ENCODE measurements around the gene SPDYE16. TPM values are rescaled to one million over a fixed set of nuclear protein-coding genes. Genes with fewer than 3 reads are reported as not detected.
"Not testable (repeated sequence)": the region's sequence is repeated elsewhere in the genome, so short reads cannot be mapped to it uniquely, and the experiment has no call there.

The SPDYE16 gene
- total RNA-seq, 1 donor from 2014 or later: 0.72 TPM

DNA sequence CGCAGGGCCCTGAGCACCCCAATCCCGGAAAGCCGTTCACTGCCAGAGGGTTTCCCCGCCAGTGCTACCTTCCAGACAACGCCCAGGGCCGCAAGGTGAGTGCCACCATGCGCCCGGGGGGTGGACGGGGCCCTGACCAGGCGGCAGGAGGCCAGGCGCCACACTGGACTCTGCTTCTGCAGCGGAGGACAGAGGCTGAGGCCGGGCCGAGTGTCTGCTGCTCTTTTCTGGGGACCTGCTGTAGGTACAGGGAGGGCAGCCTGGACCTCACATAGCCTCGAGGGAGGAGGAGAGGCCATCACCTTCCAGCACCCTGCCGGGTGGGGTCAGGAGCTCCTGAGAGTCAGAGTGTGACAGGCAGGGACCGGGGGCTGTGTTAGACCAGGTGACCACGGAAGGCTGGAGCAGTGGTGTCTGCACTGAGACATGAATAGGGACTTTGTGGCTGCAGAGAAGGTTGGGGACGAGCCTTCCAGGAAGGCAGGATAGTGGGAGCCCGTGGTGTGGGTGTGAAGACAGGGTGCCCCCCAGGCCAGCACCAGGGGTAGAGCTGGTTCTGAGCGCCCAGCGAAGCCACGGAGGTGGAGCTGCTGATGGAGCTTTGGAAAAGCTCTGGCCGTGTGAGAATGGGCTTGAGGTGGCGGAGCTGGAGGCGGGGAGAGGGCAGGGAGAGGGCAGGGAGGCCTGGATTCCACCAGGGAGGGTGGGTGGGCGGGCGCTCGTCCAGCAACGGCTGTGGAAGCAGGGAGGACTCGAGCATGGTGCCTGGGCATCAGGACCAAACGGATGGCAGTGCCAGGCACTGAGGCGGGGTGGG lies 38.5 kb downstream of the SPDYE16 start:
- not testable (repeated sequence) for DNase-seq

DNA sequence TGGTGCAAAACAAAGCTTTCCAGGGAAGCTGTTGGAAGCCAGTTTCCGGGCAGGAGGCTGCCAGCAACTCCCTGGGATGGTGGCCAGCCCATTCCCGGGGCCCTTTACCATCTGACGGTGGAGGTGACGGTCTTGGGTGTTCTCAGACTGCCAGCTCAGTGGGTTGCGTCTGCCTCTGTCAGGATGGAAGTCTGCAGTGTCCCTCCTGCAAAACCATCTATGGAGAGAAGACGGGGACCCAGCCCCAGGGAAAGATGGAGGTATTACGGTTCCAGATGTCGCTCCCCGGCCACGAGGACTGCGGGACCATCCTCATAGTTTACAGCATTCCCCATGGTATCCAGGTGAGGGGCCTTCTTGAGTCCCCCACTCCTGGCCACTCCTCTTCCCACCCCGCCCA lies 39.9 kb downstream of the SPDYE16 start:
- DNase-seq: not testable (repeated sequence)

GRCh38 chr7:76502836-76503235 lies 40.3 kb downstream of the SPDYE16 start:
- not testable (repeated sequence) for DNase-seq

DNA sequence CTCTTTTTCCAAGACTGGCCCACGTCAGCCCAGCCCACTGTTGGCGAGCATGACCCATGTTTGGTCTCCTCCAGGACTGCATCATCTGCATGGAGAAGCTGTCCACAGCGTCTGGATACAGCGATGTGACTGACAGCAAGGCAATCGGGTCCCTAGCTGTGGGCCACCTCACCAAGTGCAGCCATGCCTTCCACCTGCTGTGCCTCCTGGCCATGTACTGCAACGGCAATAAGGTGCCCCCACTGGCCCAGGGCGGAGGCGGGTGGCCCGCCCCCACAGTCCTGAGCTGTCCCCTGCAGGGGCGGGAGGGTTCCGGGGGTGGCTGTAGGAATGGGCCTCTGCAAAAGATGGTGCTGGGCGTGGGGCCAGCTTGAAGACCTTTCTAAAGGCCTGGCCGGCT lies 40.9 kb downstream of the SPDYE16 start:
- DNase-seq: not testable (repeated sequence)

- not testable (repeated sequence) for DNase-seq
These were observed 43.2 kb downstream of the SPDYE16 start for GRCh38 chr7:76499924-76500241.

GRCh38 chr7:76499201-76499923 lies 43.7 kb downstream of the SPDYE16 start:
- not testable (repeated sequence) for DNase-seq

- DNase-seq: not testable (repeated sequence)
These were observed 44.4 kb downstream of the SPDYE16 start for GRCh38 chr7:76498583-76499200.

- DNase-seq: not testable (repeated sequence)
These were observed 45.0 kb downstream of the SPDYE16 start for GRCh38 chr7:76497918-76498582.

GRCh38 chr7:76495717-76496116 lies 47.4 kb downstream of the SPDYE16 start:
- not testable (repeated sequence) for DNase-seq

DNA sequence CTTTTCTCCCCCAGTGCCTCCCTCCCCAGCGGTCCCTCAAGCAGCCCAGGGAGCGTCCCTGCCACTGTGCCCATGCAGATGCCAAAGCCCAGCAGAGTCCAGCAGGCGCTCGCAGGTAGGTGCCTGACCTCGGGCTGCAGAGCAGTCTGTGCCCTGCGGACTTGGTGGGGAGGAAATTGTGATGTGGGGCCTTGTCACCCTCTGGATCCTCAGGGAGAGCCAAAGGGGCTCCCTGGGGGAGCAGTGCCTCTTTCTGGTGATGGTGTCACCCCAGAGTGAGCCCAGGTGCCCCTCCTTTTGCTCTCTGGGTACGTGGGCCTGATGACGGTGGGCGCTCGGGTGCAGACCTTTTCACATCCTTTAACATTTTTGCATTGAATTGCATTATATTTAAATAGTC lies 51.0 kb downstream of the SPDYE16 start:
- not testable (repeated sequence) for DNase-seq

DNA sequence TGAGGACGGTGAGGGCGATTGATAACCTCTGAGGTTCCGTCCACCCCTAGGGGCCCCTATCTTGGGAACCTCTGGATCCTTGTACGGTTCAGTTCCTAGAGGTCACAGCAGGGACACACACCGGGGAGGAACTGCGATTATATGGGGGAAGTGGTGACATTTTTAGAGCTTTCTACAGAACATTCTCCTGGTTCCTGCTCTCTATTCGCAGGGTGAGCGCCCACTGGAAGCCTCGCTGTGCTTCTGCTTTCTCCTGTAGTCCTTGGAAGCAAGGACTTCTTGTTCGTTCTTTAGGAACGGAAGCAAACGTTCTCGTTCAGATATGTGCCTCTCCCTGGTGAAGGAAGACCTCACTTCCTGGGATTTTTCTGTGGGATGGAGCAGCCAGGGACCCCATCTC lies 55.1 kb downstream of the SPDYE16 start:
- not testable (repeated sequence) for DNase-seq

GRCh38 chr7:76486618-76487017 lies 56.5 kb downstream of the SPDYE16 start:
- not testable (repeated sequence) for DNase-seq

GRCh38 chr7:76485822-76486610 lies 57.1 kb downstream of the SPDYE16 start:
- not testable (repeated sequence) for DNase-seq

DNA sequence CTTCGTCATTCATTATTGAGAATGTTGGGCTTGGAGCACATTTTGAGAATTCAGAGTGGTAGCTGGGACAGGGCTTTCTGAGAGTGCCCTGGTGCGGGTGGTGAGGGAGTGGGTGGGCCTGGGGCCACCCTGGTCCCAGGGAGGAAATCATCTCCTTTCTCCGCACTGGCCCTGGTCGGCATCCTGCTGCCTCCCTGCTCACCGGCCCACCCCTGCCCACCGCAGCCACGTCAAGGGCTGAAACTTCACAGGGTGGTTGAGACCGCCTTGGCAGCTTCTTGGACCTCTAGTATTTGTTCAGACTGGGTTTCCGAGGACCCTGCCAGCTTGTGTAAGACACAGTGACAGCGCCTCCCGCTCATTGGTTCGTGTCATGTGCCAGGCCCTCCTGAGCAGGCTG lies 58.6 kb downstream of the SPDYE16 start:
- DNase-seq: not testable (repeated sequence)

DNA sequence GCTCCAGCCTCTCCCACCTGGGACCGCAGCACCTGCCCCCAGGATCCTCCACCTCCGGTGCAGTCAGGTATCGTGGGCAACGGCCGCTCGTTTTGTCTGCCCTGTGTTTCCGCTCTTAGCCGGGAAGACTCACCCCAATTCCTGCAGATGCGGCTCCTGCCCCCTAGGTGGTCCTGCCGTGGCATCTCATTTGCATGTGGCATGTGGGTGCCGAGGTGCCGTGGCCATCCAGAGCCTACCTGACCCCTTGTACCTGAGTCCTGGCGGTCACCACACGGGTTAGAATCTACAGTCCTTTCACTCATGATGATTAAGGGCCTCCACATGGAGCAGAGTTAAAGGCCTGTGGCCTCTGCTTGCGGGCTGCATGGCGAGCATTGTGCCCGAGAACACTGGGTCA lies 60.0 kb downstream of the SPDYE16 start:
- DNase-seq: not testable (repeated sequence)

DNA sequence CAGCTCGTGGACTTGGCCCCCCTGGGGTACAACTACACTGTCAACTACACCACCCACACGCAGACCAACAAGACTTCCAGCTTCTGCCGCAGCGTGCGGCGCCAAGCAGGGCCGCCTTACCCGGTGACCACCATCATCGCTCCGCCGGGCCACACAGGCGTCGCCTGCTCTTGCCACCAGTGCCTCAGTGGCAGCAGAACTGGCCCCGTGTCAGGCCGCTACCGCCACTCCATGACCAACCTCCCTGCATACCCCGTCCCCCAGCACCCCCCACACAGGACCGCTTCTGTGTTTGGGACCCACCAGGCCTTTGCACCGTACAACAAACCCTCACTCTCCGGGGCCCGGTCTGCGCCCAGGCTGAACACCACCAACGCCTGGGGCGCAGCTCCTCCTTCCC lies 60.4 kb downstream of the SPDYE16 start:
- not testable (repeated sequence) for DNase-seq

Small RNA genes within 50 kb of the gene (small RNA-seq; reads per million reads assigned to genes)
- gene RF00019 (ENCODE audit: low replicate concordance): not detected

Other genes starting within 250 kb of the SPDYE16 start
- gene HSPB1, start 240.6 kb downstream of the SPDYE16 start, total RNA-seq: 326 TPM
- 142 TPM for gene YWHAG, start 184.3 kb downstream of the SPDYE16 start, total RNA-seq
- 0.41 TPM for gene SSC4D, start 133.6 kb downstream of the SPDYE16 start, total RNA-seq
- gene ZP3, start 118.3 kb downstream of the SPDYE16 start, total RNA-seq: 2.1 TPM
- 13.5 TPM for gene DTX2, start 81.6 kb downstream of the SPDYE16 start, total RNA-seq
- 2.2 TPM for gene UPK3B, start 32.7 kb downstream of the SPDYE16 start, total RNA-seq
- 1.0 TPM for gene POMZP3, start 84.0 kb upstream of the SPDYE16 start, total RNA-seq

Data from tongue (tissue), 3 donors.